ENCODE data around the gene SCG5. TPM values are rescaled to one million over a fixed set of nuclear protein-coding genes. Genes with fewer than 3 reads are reported as not detected.
"Not testable (repeated sequence)": the region's sequence is repeated elsewhere in the genome, so short reads cannot be mapped to it uniquely, and the experiment has no call there.

Gene SCG5
- 5.0 TPM for total RNA-seq

- peak; percentile 12 for DNase-seq
Measured at GRCh38 chr15:32641517-32642059, at the start of gene SCG5. TSS of gene SCG5 (plus strand) at chr15:32641710. CDS start at chr15:32643593, 1,883 bp downstream.

- not testable (repeated sequence) for DNase-seq
Measured at GRCh38 chr15:32593151-32593550, 48.4 kb upstream of the SCG5 start, which contains the start of gene GOLGA8N. TSS of gene GOLGA8N (plus strand) at chr15:32593456.

- not testable (repeated sequence) for DNase-seq
Measured at GRCh38 chr15:32609518-32609917, 32.0 kb upstream of the SCG5 start.

- not testable (repeated sequence) for DNase-seq
Measured at GRCh38 chr15:32610719-32611118, 30.8 kb upstream of the SCG5 start.

- DNase-seq = not testable (repeated sequence)
Measured at GRCh38 chr15:32614712-32615050, 26.8 kb upstream of the SCG5 start.

GRCh38 chr15:32615051-32615870, 26.2 kb upstream of the SCG5 start, which contains the start of gene ARHGAP11A:
TSS of gene ARHGAP11A (plus strand) at chr15:32615504. CDS start at chr15:32616212, 708 bp downstream.
- not testable (repeated sequence) for DNase-seq

- DNase-seq = not testable (repeated sequence)
Measured at GRCh38 chr15:32615871-32616426, 25.6 kb upstream of the SCG5 start.

- DNase-seq = no peak
Measured at GRCh38 chr15:32636410-32636809, 5.1 kb upstream of the SCG5 start.

- DNase-seq = no peak
Measured at GRCh38 chr15:32636908-32637567, 4.5 kb upstream of the SCG5 start.

- DNase-seq = no peak
Measured at GRCh38 chr15:32637704-32638103, 3.8 kb upstream of the SCG5 start.

GRCh38 chr15:32642667-32643435, 1.3 kb downstream of the SCG5 start:
- DNase-seq = no peak

- DNase-seq = no peak
Measured at GRCh38 chr15:32643907-32644445, 2.5 kb downstream of the SCG5 start.

- no peak for DNase-seq
Measured at GRCh38 chr15:32646291-32646690, 4.8 kb downstream of the SCG5 start.

GRCh38 chr15:32649342-32649741, 7.8 kb downstream of the SCG5 start:
- no peak for DNase-seq

- DNase-seq = no peak
Measured at GRCh38 chr15:32651229-32651837, 9.8 kb downstream of the SCG5 start.

- no peak for DNase-seq
Measured at GRCh38 chr15:32652178-32652577, 10.7 kb downstream of the SCG5 start.

GRCh38 chr15:32656091-32656490, 14.6 kb downstream of the SCG5 start:
- no peak for DNase-seq

GRCh38 chr15:32656496-32656895, 15.0 kb downstream of the SCG5 start:
- no peak for DNase-seq

GRCh38 chr15:32657198-32657883, 15.8 kb downstream of the SCG5 start:
- no peak for DNase-seq

- no peak for DNase-seq
Measured at GRCh38 chr15:32657941-32658340, 16.4 kb downstream of the SCG5 start.

All from skin of body (tissue), 2 donors.